ENCODE data around the gene C17orf50. TPM values are rescaled to one million over a fixed set of nuclear protein-coding genes. Genes with fewer than 3 reads are reported as not detected.

The C17orf50 gene
- total and polyA plus RNA-seq, 4 donors: 0.68 to 1.6 TPM; not detected in 2

- H3K4me3 ChIP-seq (ENCODE audit: low read depth, low read length): peak overlapping the region; percentile 94
- no peaks in the 10 kb centered on the region for H3K36me3 ChIP-seq (ENCODE audit: control insufficient read depth, insufficient read depth, low read length)
- H3K27me3 ChIP-seq (ENCODE audit: control insufficient read depth, insufficient read depth, low read length): no peaks in the 10 kb centered on the region
- H3K9me3 ChIP-seq (ENCODE audit: control insufficient read depth, insufficient read depth, low read length): no peaks in the 10 kb centered on the region
- peaks cover 11% of the 10 kb centered on the region for H3K4me1 ChIP-seq (ENCODE audit: control insufficient read depth, insufficient read depth, low read length)
- DNase-seq (ENCODE audit: low read depth in 4 of 6, low spot score in 6 of 6): peak in 1 of 6 donors; percentile 16
- peak overlapping the region; percentile 90 for H3K27ac ChIP-seq (ENCODE audit: low read depth, low read length)
- 39% methylated on average over 16 of the region's 19 CpGs for whole genome bisulfite sequencing (ENCODE audit: insufficient coverage)
These were observed 47.7 kb downstream of the C17orf50 start for GRCh38 chr17:35808240-35808961.

- WGBS (ENCODE audit: insufficient coverage): under 1% methylated on average over 57 of the region's 71 CpGs
These were observed 48.5 kb downstream of the C17orf50 start, which contains the start of gene TAF15 for GRCh38 chr17:35808962-35809854. TAF15 (plus strand) TSS chr17:35809484; CDS start chr17:35809570, 86 bp downstream.

GRCh38 chr17:35809855-35810461 lies 49.3 kb downstream of the C17orf50 start:
- Histone ChIP-seq H3K4me1 (ENCODE audit: control insufficient read depth, insufficient read depth, low read length) (peaks cover 6% of the 10 kb centered on the region), H3K27me3 (ENCODE audit: control insufficient read depth, insufficient read depth, low read length) (no peaks in the 10 kb centered on the region), H3K4me3 (ENCODE audit: low read depth, low read length) (peak overlapping the region; percentile 94), H3K9me3 (ENCODE audit: control insufficient read depth, insufficient read depth, low read length) (no peaks in the 10 kb centered on the region), H3K36me3 (ENCODE audit: control insufficient read depth, insufficient read depth, low read length) (no peaks in the 10 kb centered on the region), H3K27ac (ENCODE audit: low read depth, low read length) (peak overlapping the region; percentile 98)
- peak in 2 of 6 donors; percentile 30 to 37 for DNase-seq (ENCODE audit: low read depth in 4 of 6, low spot score in 6 of 6)
- 0% methylated on average over 16 of the region's 24 CpGs for WGBS (ENCODE audit: insufficient coverage)

More at GRCh38 chr17:35808962-35809854, 48.5 kb downstream of the C17orf50 start, which contains the start of gene TAF15:
- no peaks in the 10 kb centered on the region for H3K27me3 ChIP-seq (ENCODE audit: control insufficient read depth, insufficient read depth, low read length)
- peaks cover 9% of the 10 kb centered on the region for H3K4me1 ChIP-seq (ENCODE audit: control insufficient read depth, insufficient read depth, low read length)
- DNase-seq (ENCODE audit: low read depth in 4 of 6, low spot score in 6 of 6): peak; percentile 96 to 100 (median 98)
- H3K9me3 ChIP-seq (ENCODE audit: control insufficient read depth, insufficient read depth, low read length): no peaks in the 10 kb centered on the region
- H3K4me3 ChIP-seq (ENCODE audit: low read depth, low read length): peak within 1 kb of the TSS; percentile 94
- no peaks in the 10 kb centered on the region for H3K36me3 ChIP-seq (ENCODE audit: control insufficient read depth, insufficient read depth, low read length)
- peak within 1 kb of the TSS; percentile 98 for H3K27ac ChIP-seq (ENCODE audit: low read depth, low read length)

GRCh38 chr17:35811759-35812158 lies 51.1 kb downstream of the C17orf50 start:
- 70% methylated on average over 2 of the region's 6 CpGs for WGBS (ENCODE audit: insufficient coverage)

GRCh38 chr17:35812456-35812855 lies 51.8 kb downstream of the C17orf50 start:
- Histone ChIP-seq H3K27ac (ENCODE audit: low read depth, low read length) (no peak overlapping the region), H3K4me3 (ENCODE audit: low read depth, low read length) (no peak overlapping the region), H3K4me1 (ENCODE audit: control insufficient read depth, insufficient read depth, low read length) (peaks cover 6% of the 10 kb centered on the region), H3K36me3 (ENCODE audit: control insufficient read depth, insufficient read depth, low read length) (no peaks in the 10 kb centered on the region), H3K9me3 (ENCODE audit: control insufficient read depth, insufficient read depth, low read length) (no peaks in the 10 kb centered on the region), H3K27me3 (ENCODE audit: control insufficient read depth, insufficient read depth, low read length) (no peaks in the 10 kb centered on the region)
- DNase-seq (ENCODE audit: low read depth in 4 of 6, low spot score in 6 of 6): no peak
- WGBS (ENCODE audit: insufficient coverage): 100% methylated on average over 1 of the region's 5 CpGs

More at GRCh38 chr17:35811759-35812158, 51.1 kb downstream of the C17orf50 start:
- Histone ChIP-seq H3K4me1 (ENCODE audit: control insufficient read depth, insufficient read depth, low read length) (peaks cover 6% of the 10 kb centered on the region), H3K36me3 (ENCODE audit: control insufficient read depth, insufficient read depth, low read length) (no peaks in the 10 kb centered on the region), H3K27me3 (ENCODE audit: control insufficient read depth, insufficient read depth, low read length) (no peaks in the 10 kb centered on the region), H3K27ac (ENCODE audit: low read depth, low read length) (no peak overlapping the region), H3K4me3 (ENCODE audit: low read depth, low read length) (no peak overlapping the region), H3K9me3 (ENCODE audit: control insufficient read depth, insufficient read depth, low read length) (no peaks in the 10 kb centered on the region)
- no peak for DNase-seq (ENCODE audit: low read depth in 4 of 6, low spot score in 6 of 6)

Other genes starting within 250 kb of the C17orf50 start
- gene SLFN12L, start 223.2 kb upstream of the C17orf50 start, total RNA-seq: under 1 TPM; 0.22 to 0.30 TPM
- under 1 TPM in 1 of 2 donors, not detected in 1; 0.11 TPM for gene SLFN12L, start 223.2 kb upstream of the C17orf50 start, polyA plus RNA-seq (ENCODE audit: insufficient read length in 2 of 2)
- 1 to 10 TPM in 1 of 2 donors, under 1 TPM in 1; 0.50 to 1.4 TPM for gene SLFN14, start 200.1 kb upstream of the C17orf50 start, total RNA-seq
- gene SLFN14, start 200.1 kb upstream of the C17orf50 start, polyA plus RNA-seq (ENCODE audit: insufficient read length in 2 of 2): under 1 TPM in 1 of 2 donors, not detected in 1; 0.09 TPM
- gene PEX12, start 182.3 kb upstream of the C17orf50 start, total RNA-seq: 10 to 100 TPM in 1 of 2 donors, 1 to 10 TPM in 1; 6.4 to 15.9 TPM
- 10 to 100 TPM; 13.3 to 15.8 TPM for gene PEX12, start 182.3 kb upstream of the C17orf50 start, polyA plus RNA-seq (ENCODE audit: insufficient read length in 2 of 2)
- 100 to 1,000 TPM; 115 to 187 TPM for gene AP2B1, start 173.6 kb upstream of the C17orf50 start, total RNA-seq
- 100 to 1,000 TPM; 247 to 287 TPM for gene AP2B1, start 173.6 kb upstream of the C17orf50 start, polyA plus RNA-seq (ENCODE audit: insufficient read length in 2 of 2)
- 10 to 100 TPM in 1 of 2 donors, 1 to 10 TPM in 1; 8.2 to 11.0 TPM for gene RASL10B, start 29.2 kb upstream of the C17orf50 start, total RNA-seq
- 10 to 100 TPM; 45.4 to 49.2 TPM for gene RASL10B, start 29.2 kb upstream of the C17orf50 start, polyA plus RNA-seq (ENCODE audit: insufficient read length in 2 of 2)
- 1 to 10 TPM in 1 of 2 donors, under 1 TPM in 1; 0.69 to 3.4 TPM for gene GAS2L2, start 7.6 kb upstream of the C17orf50 start, total RNA-seq
- gene GAS2L2, start 7.6 kb upstream of the C17orf50 start, polyA plus RNA-seq (ENCODE audit: insufficient read length in 2 of 2): 1 to 10 TPM; 3.0 to 3.6 TPM
- gene MMP28, start 34.8 kb downstream of the C17orf50 start, total RNA-seq: 10 to 100 TPM; 12.8 to 18.5 TPM
- 10 to 100 TPM; 34.9 to 39.8 TPM for gene MMP28, start 34.8 kb downstream of the C17orf50 start, polyA plus RNA-seq (ENCODE audit: insufficient read length in 2 of 2)
- 10 to 100 TPM; 54.2 to 95.9 TPM for gene TAF15, start 48.6 kb downstream of the C17orf50 start, total RNA-seq
- gene TAF15, start 48.6 kb downstream of the C17orf50 start, polyA plus RNA-seq (ENCODE audit: insufficient read length in 2 of 2): 100 to 1,000 TPM; 203 to 217 TPM
- gene HEATR9, start 108.0 kb downstream of the C17orf50 start, total RNA-seq: not detected
- gene HEATR9, start 108.0 kb downstream of the C17orf50 start, polyA plus RNA-seq (ENCODE audit: insufficient read length in 2 of 2): under 1 TPM in 1 of 2 donors, not detected in 1; 0.44 TPM
- under 1 TPM; 0.59 to 0.83 TPM for gene CCL5, start 119.5 kb downstream of the C17orf50 start, total RNA-seq
- gene CCL5, start 119.5 kb downstream of the C17orf50 start, polyA plus RNA-seq (ENCODE audit: insufficient read length in 2 of 2): under 1 TPM; 0.60 to 0.96 TPM
- 1 to 10 TPM; 1.4 TPM for gene RDM1, start 169.9 kb downstream of the C17orf50 start, total RNA-seq
- gene RDM1, start 169.9 kb downstream of the C17orf50 start, polyA plus RNA-seq (ENCODE audit: insufficient read length in 2 of 2): 1 to 10 TPM; 2.4 to 2.5 TPM
- gene LYZL6, start 182.8 kb downstream of the C17orf50 start, total RNA-seq: not detected
- gene LYZL6, start 182.8 kb downstream of the C17orf50 start, polyA plus RNA-seq (ENCODE audit: insufficient read length in 2 of 2): not detected
- gene CCL16, start 220.6 kb downstream of the C17orf50 start, total RNA-seq: under 1 TPM; 0.20 to 0.28 TPM
- under 1 TPM in 1 of 2 donors, not detected in 1; 0.30 TPM for gene CCL16, start 220.6 kb downstream of the C17orf50 start, polyA plus RNA-seq (ENCODE audit: insufficient read length in 2 of 2)
- gene CCL14, start 225.8 kb downstream of the C17orf50 start, total RNA-seq: 10 to 100 TPM in 1 of 2 donors, 1 to 10 TPM in 1; 1.7 to 42.0 TPM
- gene CCL14, start 225.8 kb downstream of the C17orf50 start, polyA plus RNA-seq (ENCODE audit: insufficient read length in 2 of 2): 1 to 10 TPM; 4.1 to 8.9 TPM
- gene CCL15, start 240.7 kb downstream of the C17orf50 start, total RNA-seq: not detected
- under 1 TPM in 1 of 2 donors, not detected in 1; 0.23 TPM for gene CCL15, start 240.7 kb downstream of the C17orf50 start, polyA plus RNA-seq (ENCODE audit: insufficient read length in 2 of 2)

All from spinal cord (tissue), 10 donors.